IMR-90 (cell line): ENCODE data around the gene FGFBP2. TPM values are rescaled to one million over a fixed set of nuclear protein-coding genes. Genes with fewer than 3 reads are reported as not detected.

Source experiments
- ATAC-seq: fragments of 200-7000 bp; cut with Tn5 transposase; 2 replicates; pipeline ENCODE4 v1.9.1; 2020; ENCODE audit warnings: low read depth, mild to moderate bottlenecking, moderate library complexity
- BruUV-seq: library from RNA; stranded (reverse); fragments of 400-500 nt; replicated peaks from 2 replicates; lab custom pipeline; 2021; lab: Mats Ljungman, UMichigan
- CTCF ChIA-PET: fragments of 300-600 bp; formaldehyde crosslinking; extraction: SDS; loops from one replicate; lab custom pipeline; 2021; ENCODE audit warnings: antibody characterized with exemption; lab: Yijun Ruan, JAX
- POLR2A ChIA-PET: fragments of 300-600 bp; sonication (Branson Sonifier 250); formaldehyde crosslinking; loops from one replicate; lab custom pipeline; 2022; ENCODE audit warnings: antibody characterized with exemption; ENCODE audit not compliant: unreplicated experiment; lab: Charles Lee
- DNase-seq: peaks from one replicate; pipeline ENCODE4 v3.0.0; 2013
- H2AFZ ChIP-seq: replicated peaks from 2 replicates; pipeline ENCODE3; 2013; ENCODE audit warnings: low read length, mild to moderate bottlenecking; ENCODE audit not compliant: poor library complexity
- H2AK5ac ChIP-seq: 2 replicates; pipeline ENCODE4 v1.6.1; 2013; ENCODE audit warnings: low read depth, low read length, inconsistent platforms
- H2AK9ac ChIP-seq: replicated peaks from 2 replicates; pipeline ENCODE3; 2013; ENCODE audit warnings: mild to moderate bottlenecking, low read depth, low read length, moderate library complexity; ENCODE audit not compliant: poor library complexity
- H2BK120ac ChIP-seq: 2 replicates; pipeline ENCODE4 v1.6.1; 2013; ENCODE audit warnings: low read depth, low read length, inconsistent platforms
- H2BK15ac ChIP-seq: 3 replicates; pipeline ENCODE4 v1.6.1; 2013; ENCODE audit warnings: low read depth, low read length, inconsistent platforms
- H2BK20ac ChIP-seq: 2 replicates; pipeline ENCODE4 v1.6.1; 2013; ENCODE audit warnings: low read depth, mild to moderate bottlenecking, inconsistent platforms, low read length, moderate library complexity
- H2BK5ac ChIP-seq: 2 replicates; pipeline ENCODE4 v1.6.1; 2013; ENCODE audit warnings: mild to moderate bottlenecking, low read depth, low read length, inconsistent platforms; ENCODE audit not compliant: poor library complexity, severe bottlenecking
- H3K14ac ChIP-seq: replicated peaks from 2 replicates; pipeline ENCODE4 v1.6.1; 2013; ENCODE audit warnings: low read depth, low read length, inconsistent platforms
- H3K18ac ChIP-seq: 2 replicates; pipeline ENCODE4 v1.6.1; 2013; ENCODE audit warnings: low read depth, low read length, control low read depth
- H3K23ac ChIP-seq: 2 replicates; pipeline ENCODE4 v1.6.1; 2013; ENCODE audit warnings: low read depth, low read length, inconsistent platforms
- H3K27ac ChIP-seq: 2 replicates; pipeline ENCODE4 v1.5.1; 2013; ENCODE audit warnings: mild to moderate bottlenecking, control low read depth, low read length; ENCODE audit not compliant: insufficient read depth
- H3K27me3 ChIP-seq: 2 replicates; pipeline ENCODE4 v1.6.1; 2013; ENCODE audit warnings: low read length; ENCODE audit not compliant: control insufficient read depth, insufficient read depth
- H3K36me3 ChIP-seq: 2 replicates; pipeline ENCODE4 v1.6.1; 2013; ENCODE audit warnings: low read length, mixed read lengths; ENCODE audit not compliant: control insufficient read depth, insufficient read depth
- H3K4ac ChIP-seq: 2 replicates; pipeline ENCODE4 v1.6.1; 2013; ENCODE audit warnings: low read depth, low read length, inconsistent platforms
- H3K4me1 ChIP-seq: 2 replicates; pipeline ENCODE4 v1.6.1; 2013; ENCODE audit warnings: low read length, mixed read lengths; ENCODE audit not compliant: control insufficient read depth, insufficient read depth
- H3K4me2 ChIP-seq: 2 replicates; pipeline ENCODE4 v1.6.1; 2013; ENCODE audit warnings: low read depth, mild to moderate bottlenecking, control low read depth, low read length, moderate library complexity
- H3K4me3 ChIP-seq: 2 replicates; pipeline ENCODE4 v1.5.1; 2013; ENCODE audit warnings: low read depth, mild to moderate bottlenecking, control low read depth, low read length, moderate library complexity; ENCODE audit not compliant: insufficient read depth
- H3K56ac ChIP-seq: 2 replicates; pipeline ENCODE4 v1.6.1; 2013; ENCODE audit warnings: low read length, inconsistent platforms; ENCODE audit not compliant: insufficient read depth; ENCODE audit errors: extremely low read depth
- H3K79me1 ChIP-seq, 2 experiments: 2 replicates each; pipeline ENCODE4 v1.6.1; 2013; ENCODE audit warnings: low read length in 2 of 2, inconsistent platforms in 1 of 2, low read depth in 1 of 2
- H3K9ac ChIP-seq: 2 replicates; pipeline ENCODE4 v1.6.1; 2013; ENCODE audit warnings: low read depth, low read length, control low read depth
- H3K9me1 ChIP-seq: 2 replicates; pipeline ENCODE4 v1.6.1; 2013; ENCODE audit warnings: low read length, inconsistent platforms; ENCODE audit not compliant: insufficient read depth
- H3K9me3 ChIP-seq: 2 replicates; pipeline ENCODE4 v1.6.1; 2013; ENCODE audit warnings: low read length; ENCODE audit not compliant: control insufficient read depth, insufficient read depth
- H4K20me1 ChIP-seq: 2 replicates; pipeline ENCODE4 v1.6.1; 2013; ENCODE audit warnings: low read length, inconsistent platforms; ENCODE audit not compliant: insufficient read depth
- H4K5ac ChIP-seq: 2 replicates; pipeline ENCODE4 v1.6.1; 2013; ENCODE audit warnings: mild to moderate bottlenecking, low read depth, low read length, control low read depth
- H4K8ac ChIP-seq, 2 experiments: 2 replicates each; pipeline ENCODE4 v1.6.1; 2013; ENCODE audit warnings: low read depth in 2 of 2, low read length in 2 of 2, control low read depth in 1 of 2, inconsistent platforms in 1 of 2
- H4K91ac ChIP-seq: 2 replicates; pipeline ENCODE4 v1.6.1; 2013; ENCODE audit warnings: low read depth, low read length, inconsistent platforms; ENCODE audit not compliant: insufficient read depth
- BHLHE40 ChIP-seq: fragments of 150-350 bp; IDR thresholded peaks from 2 replicates; pipeline ENCODE4 v1.6.1; 2016; ENCODE audit warnings: mild to moderate bottlenecking, low read depth, low read length
- CEBPB ChIP-seq: IDR thresholded peaks from 2 replicates; pipeline ENCODE4 v1.6.1; 2012; ENCODE audit warnings: low read depth, low read length, improper control_type of control experiment
- CHD1 ChIP-seq: IDR thresholded peaks from 2 replicates; pipeline ENCODE4 v1.6.1; 2012; ENCODE audit warnings: low read depth, low read length, improper control_type of control experiment
- CTCF ChIP-seq: conservative IDR thresholded peaks from 2 replicates; pipeline ENCODE4 v1.5.1; 2012; ENCODE audit warnings: mild to moderate bottlenecking, low read depth, low read length, improper control_type of control experiment
- FOS ChIP-seq: fragments of 150-350 bp; IDR thresholded peaks from 2 replicates; pipeline ENCODE4 v1.6.1; 2016; ENCODE audit warnings: low read depth, low read length
- MAFK ChIP-seq: IDR thresholded peaks from 2 replicates; pipeline ENCODE4 v1.6.1; 2012; ENCODE audit warnings: low read depth, low read length, improper control_type of control experiment
- MAZ ChIP-seq: IDR thresholded peaks from 2 replicates; pipeline ENCODE4 v1.6.1; 2012; ENCODE audit warnings: low read depth, mild to moderate bottlenecking, low read length, improper control_type of control experiment, moderate library complexity, borderline replicate concordance
- MXI1 ChIP-seq: IDR thresholded peaks from 2 replicates; pipeline ENCODE4 v1.6.1; 2012; ENCODE audit warnings: low read depth, mild to moderate bottlenecking, low read length, moderate library complexity, borderline replicate concordance
- NFE2L2 ChIP-seq: fragments of 150-350 bp; IDR thresholded peaks from 2 replicates; pipeline ENCODE4 v1.6.1; 2016; ENCODE audit warnings: low read depth, mild to moderate bottlenecking, low read length
- POLR2A ChIP-seq: IDR thresholded peaks from 2 replicates; pipeline ENCODE4 v1.6.1; 2012; ENCODE audit warnings: mild to moderate bottlenecking, low read depth, low read length
- RAD21 ChIP-seq: IDR thresholded peaks from 2 replicates; pipeline ENCODE4 v1.6.1; 2012; ENCODE audit warnings: low read length, improper control_type of control experiment
- RCOR1 ChIP-seq: IDR thresholded peaks from 2 replicates; pipeline ENCODE4 v1.6.1; 2012; ENCODE audit warnings: mild to moderate bottlenecking, low read length, improper control_type of control experiment; ENCODE audit not compliant: insufficient replicate concordance
- RFX5 ChIP-seq: IDR thresholded peaks from 2 replicates; pipeline ENCODE4 v1.8.0; 2012; ENCODE audit warnings: low read depth, mild to moderate bottlenecking, low read length, moderate library complexity
- USF2 ChIP-seq: fragments of 150-350 bp; IDR thresholded peaks from 2 replicates; pipeline ENCODE4 v1.6.1; 2017; ENCODE audit warnings: mild to moderate bottlenecking, antibody characterized with exemption, low read length, low read depth
- WGBS, 2 experiments: methylation state at CpG; one replicate each; pipeline versions ENCODE4 v1.1.5 to v1.1.7; 2013; ENCODE audit warnings: missing lambda C conversion rate in 2 of 2; ENCODE audit not compliant: insufficient read length in 1 of 2; ENCODE audit errors: extremely low coverage in 2 of 2; 5-methylcytosine and 5-hydroxymethylcytosine counted together
- dilution Hi-C: fragments of 300-500 bp; cut with HindIII; formaldehyde crosslinking; loops from one replicate; pipeline ENCODE4 v1.14.3; 2018; ENCODE audit warnings: low sequenced_read_pairs; ENCODE audit not compliant: unreplicated experiment
- in situ Hi-C: fragments of 300-500 bp; cut with MboI; formaldehyde crosslinking; loops from 3 replicates; pipeline ENCODE4 v1.14.3; 2019; ENCODE audit warnings: low sequenced_read_pairs, inconsistent platforms, mixed read lengths
- intact Hi-C: fragments of 100-400 bp; cut with micrococcal nuclease; formaldehyde crosslinking; loops from 2 replicates; pipeline ENCODE4 v1.10.0; 2022
- polyA plus RNA-seq, 3 experiments: library from polyadenylated mRNA; depleted of rRNA; stranded (reverse); fragments of >200 nt; gene quantifications; 2 replicates each; pipeline ENCODE4 v1.2.3, GENCODE V29; 2012; ENCODE audit warnings: low replicate concordance in 1 of 3
- total RNA-seq: library from RNA; depleted of rRNA; stranded (reverse); fragments of >200 nt; gene quantifications from 2 replicates; pipeline ENCODE4 v1.2.3, GENCODE V29; 2012

Gene FGFBP2
- total and polyA plus RNA-seq, 2 of the 4 experiments (the other 2 are of a cell fraction), result not detected

- Histone ChIP-seq H3K4me1 (peaks cover 2% of the 10 kb centered on the region; the same call in 1 of the 2 replicates), H3K36me3 (no peaks in the 10 kb centered on the region), H3K9ac (no peak overlapping the region), H2BK120ac (no peak overlapping the region), H4K20me1 (no peaks in the 10 kb centered on the region), H2BK20ac (no peak overlapping the region), H3K27me3 (peaks cover 17% of the 10 kb centered on the region), H3K79me1 (no peaks in the 10 kb centered on the region), H2BK15ac (no peak overlapping the region), H3K14ac (no peak overlapping the region), H2BK5ac (no peak overlapping the region), H3K9me1 (peaks cover 6% of the 10 kb centered on the region), H3K4me2 (no peak overlapping the region), H4K8ac (no peak overlapping the region), H2AFZ (no peak overlapping the region), H4K5ac (no peak overlapping the region), H3K56ac (no peak overlapping the region), H3K18ac (no peak overlapping the region), H3K23ac (no peak overlapping the region), H3K4ac (no peak overlapping the region), H2AK9ac (no peak overlapping the region), H2AK5ac (no peak overlapping the region), H3K4me3 (no peak overlapping the region), H4K91ac (no peak overlapping the region), H3K9me3 (no peaks in the 10 kb centered on the region), H3K27ac (no peak overlapping the region)
- WGBS, 2 experiments, result 20% methylated on average over 1 of the region's 7 CpGs; no CpG with 5 or more reads in 1 of the 2 experiments
- DNase-seq (peak; percentile 11), ATAC-seq (no peak)
- ChIA-PET CTCF (interaction anchor here (0.6 kb wide), 1 partner anchor 103 kb away, joined by 3 read pairs; no protein-coding TSS in a partner anchor), POLR2A (no interaction called here)
- no TSS peak for BruUV-seq
- no peak for TF ChIP-seq NFE2L2
- no peak for TF ChIP-seq FOS
- no peak for TF ChIP-seq BHLHE40
- no peak for TF ChIP-seq MAZ
- no peak for TF ChIP-seq MAFK
- no peak for TF ChIP-seq RCOR1
- TF ChIP-seq MXI1, result no peak
- no peak for TF ChIP-seq CHD1
- no peak for TF ChIP-seq RFX5
- no peak for TF ChIP-seq RAD21
- no peak for TF ChIP-seq USF2
- no peak for TF ChIP-seq CEBPB
- no peak for TF ChIP-seq POLR2A
- TF ChIP-seq CTCF, result no peak
- intact Hi-C loops (no loop called here), in situ Hi-C loops (no loop called here), dilution Hi-C loops (no loop called here)
Measured at GRCh38 chr4:15926486-15926885, 36.5 kb downstream of the FGFBP2 start.
